ENCODE measurements around the gene ARSB. TPM values are rescaled to one million over a fixed set of nuclear protein-coding genes. Genes with fewer than 3 reads are reported as not detected.

ARSB gene
- total RNA-seq, 1 experiment from 2014 or later: 5.2 TPM

DNA sequence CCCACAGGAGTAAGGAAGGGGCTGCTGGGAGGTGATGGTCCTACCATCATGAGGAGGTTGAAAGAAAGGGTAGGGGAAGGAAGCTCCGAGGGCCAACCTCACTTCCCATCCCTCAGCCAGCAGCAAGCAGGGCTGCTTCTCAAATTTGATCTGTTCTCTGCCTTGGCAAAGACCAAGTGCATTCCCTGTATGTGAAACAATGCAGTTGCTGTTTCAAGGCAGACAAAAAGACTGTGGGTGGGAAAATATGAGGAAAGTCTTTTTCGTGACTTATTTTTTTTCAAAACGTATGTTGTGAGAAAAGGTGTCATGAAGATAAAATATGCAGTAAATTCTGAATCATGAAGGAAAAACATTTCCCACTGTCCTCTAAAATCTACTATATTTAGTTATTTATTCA, 165.9 kb downstream of the ARSB start:
- no peaks in the 10 kb centered on the region for H3K9me3 Mint-ChIP-seq (ENCODE audit: unreplicated experiment)
- no TSS peak for BruUV-seq (replicated peaks)
- no peak overlapping the region for H3K27ac Mint-ChIP-seq (ENCODE audit: low read depth, unreplicated experiment)
- ChIA-PET POLR2A (interaction anchor here (0.7 kb wide), 1 partner anchor 17 kb away, joined by 3 read pairs; no protein-coding TSS in a partner anchor), CTCF (no interaction called here)
- H3K4me3 Mint-ChIP-seq (ENCODE audit: unreplicated experiment): no peak overlapping the region
- H3K4me1 Mint-ChIP-seq (ENCODE audit: insufficient read depth, unreplicated experiment): no peaks in the 10 kb centered on the region
- TF ChIP-seq, protein P1, sequence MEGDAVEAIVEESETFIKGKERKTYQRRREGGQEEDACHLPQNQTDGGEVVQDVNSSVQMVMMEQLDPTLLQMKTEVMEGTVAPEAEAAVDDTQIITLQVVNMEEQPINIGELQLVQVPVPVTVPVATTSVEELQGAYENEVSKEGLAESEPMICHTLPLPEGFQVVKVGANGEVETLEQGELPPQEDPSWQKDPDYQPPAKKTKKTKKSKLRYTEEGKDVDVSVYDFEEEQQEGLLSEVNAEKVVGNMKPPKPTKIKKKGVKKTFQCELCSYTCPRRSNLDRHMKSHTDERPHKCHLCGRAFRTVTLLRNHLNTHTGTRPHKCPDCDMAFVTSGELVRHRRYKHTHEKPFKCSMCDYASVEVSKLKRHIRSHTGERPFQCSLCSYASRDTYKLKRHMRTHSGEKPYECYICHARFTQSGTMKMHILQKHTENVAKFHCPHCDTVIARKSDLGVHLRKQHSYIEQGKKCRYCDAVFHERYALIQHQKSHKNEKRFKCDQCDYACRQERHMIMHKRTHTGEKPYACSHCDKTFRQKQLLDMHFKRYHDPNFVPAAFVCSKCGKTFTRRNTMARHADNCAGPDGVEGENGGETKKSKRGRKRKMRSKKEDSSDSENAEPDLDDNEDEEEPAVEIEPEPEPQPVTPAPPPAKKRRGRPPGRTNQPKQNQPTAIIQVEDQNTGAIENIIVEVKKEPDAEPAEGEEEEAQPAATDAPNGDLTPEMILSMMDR (IDR thresholded peaks at IDR 0.05; ENCODE audit: unreplicated experiment): no peak
- intact Hi-C loops (cut with micrococcal nuclease): no loop called here
- H3K27me3 Mint-ChIP-seq (ENCODE audit: insufficient read depth, unreplicated experiment): no peaks in the 10 kb centered on the region
- no peaks in the 10 kb centered on the region for H3K36me3 Mint-ChIP-seq (ENCODE audit: insufficient read depth, unreplicated experiment)
- no peak for DNase-seq (ENCODE audit: unreplicated experiment)

DNA sequence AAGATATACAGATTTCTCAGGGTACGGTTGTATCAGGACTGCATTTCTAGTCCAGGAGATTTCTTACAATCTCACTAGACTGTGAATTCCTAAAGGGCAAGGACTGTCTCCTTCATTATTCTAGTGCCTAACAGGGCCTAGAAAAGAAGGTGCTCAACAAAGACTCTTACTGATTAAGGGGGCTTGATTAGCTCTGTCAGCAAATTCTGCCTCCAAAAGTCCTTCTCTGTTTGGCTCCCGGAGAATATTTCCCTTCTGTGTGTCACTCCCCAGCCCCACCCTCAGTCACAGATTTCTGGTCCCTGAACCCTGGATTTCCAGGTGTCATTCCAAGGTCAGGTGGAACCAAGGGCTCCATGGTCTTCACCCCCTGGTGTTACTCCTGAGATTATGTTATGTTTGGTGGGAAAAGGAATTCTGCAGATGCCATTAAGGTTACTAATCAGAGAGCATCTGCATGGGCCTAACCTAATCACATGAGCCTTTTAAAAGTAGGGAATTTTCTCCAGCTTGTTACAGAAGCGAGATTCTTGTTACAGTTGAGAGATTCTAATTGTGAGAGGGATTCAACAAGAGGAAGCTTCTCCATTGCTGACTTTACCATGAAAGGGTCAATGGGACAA, 168.9 kb downstream of the ARSB start:
- BruUV-seq (replicated peaks): no TSS peak
- TF ChIP-seq, protein P1 (IDR thresholded peaks at IDR 0.05; ENCODE audit: unreplicated experiment): no peak
- Mint-ChIP-seq H3K36me3 (ENCODE audit: insufficient read depth, unreplicated experiment) (no peaks in the 10 kb centered on the region), H3K27ac (ENCODE audit: low read depth, unreplicated experiment) (no peak overlapping the region), H3K4me1 (ENCODE audit: insufficient read depth, unreplicated experiment) (no peaks in the 10 kb centered on the region), H3K9me3 (ENCODE audit: unreplicated experiment) (no peaks in the 10 kb centered on the region), H3K27me3 (ENCODE audit: insufficient read depth, unreplicated experiment) (no peaks in the 10 kb centered on the region), H3K4me3 (ENCODE audit: unreplicated experiment) (no peak overlapping the region)
- no peak for DNase-seq (ENCODE audit: unreplicated experiment)
- CTCF ChIA-PET: interaction anchor here (0.5 to 0.7 kb wide), 2 partner anchors 64 to 272 kb away, joined by 3 to 8 read pairs; no protein-coding TSS in a partner anchor
- intact Hi-C loops (cut with micrococcal nuclease): no loop called here
- POLR2A ChIA-PET: no interaction called here

DNA sequence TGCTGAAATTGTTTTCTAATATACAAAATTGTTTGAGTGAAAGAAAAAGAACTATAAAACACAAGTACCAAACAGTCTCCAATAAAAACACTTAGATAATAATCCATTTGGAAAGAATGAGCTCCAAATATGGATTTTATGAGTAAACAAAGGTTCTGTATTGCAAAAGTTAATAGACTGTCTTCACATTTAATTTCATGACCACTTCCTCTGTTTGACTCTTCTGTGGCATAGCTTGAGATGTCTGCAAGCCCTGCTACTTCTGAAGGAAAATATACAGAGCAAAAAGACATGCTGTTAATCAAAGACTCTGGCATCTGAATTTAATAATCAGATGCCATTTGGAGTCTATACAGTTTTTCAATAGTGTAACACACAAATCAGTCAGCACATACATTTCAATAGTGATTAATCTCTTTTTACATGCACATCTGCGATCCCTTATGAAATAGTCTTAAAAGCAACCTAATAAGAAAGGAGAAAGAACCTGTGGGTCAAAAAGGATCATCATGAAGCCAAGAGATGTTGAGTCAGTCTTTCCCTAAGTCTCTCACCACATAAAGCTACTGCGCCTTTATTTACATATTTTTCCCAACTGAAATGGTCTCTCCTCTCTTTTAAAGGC, 171.1 kb downstream of the ARSB start:
- no peak overlapping the region for H3K4me3 Mint-ChIP-seq (ENCODE audit: unreplicated experiment)
- intact Hi-C loops (cut with micrococcal nuclease): no loop called here
- TF ChIP-seq, protein P1 (IDR thresholded peaks at IDR 0.05; ENCODE audit: unreplicated experiment): no peak
- H3K36me3 Mint-ChIP-seq (ENCODE audit: insufficient read depth, unreplicated experiment): no peaks in the 10 kb centered on the region
- ChIA-PET CTCF (interaction anchor here (0.6 kb wide), 1 partner anchor 745 kb away, joined by 3 read pairs; no protein-coding TSS in a partner anchor), POLR2A (interaction anchor here (0.8 kb wide), 1 partner anchor 59 kb away, joined by 3 read pairs; no protein-coding TSS in a partner anchor)
- H3K27me3 Mint-ChIP-seq (ENCODE audit: insufficient read depth, unreplicated experiment): no peaks in the 10 kb centered on the region
- H3K4me1 Mint-ChIP-seq (ENCODE audit: insufficient read depth, unreplicated experiment): no peaks in the 10 kb centered on the region
- DNase-seq (ENCODE audit: unreplicated experiment): no peak
- no TSS peak for BruUV-seq (replicated peaks)
- no peak overlapping the region for H3K27ac Mint-ChIP-seq (ENCODE audit: low read depth, unreplicated experiment)
- H3K9me3 Mint-ChIP-seq (ENCODE audit: unreplicated experiment): no peaks in the 10 kb centered on the region

DNA sequence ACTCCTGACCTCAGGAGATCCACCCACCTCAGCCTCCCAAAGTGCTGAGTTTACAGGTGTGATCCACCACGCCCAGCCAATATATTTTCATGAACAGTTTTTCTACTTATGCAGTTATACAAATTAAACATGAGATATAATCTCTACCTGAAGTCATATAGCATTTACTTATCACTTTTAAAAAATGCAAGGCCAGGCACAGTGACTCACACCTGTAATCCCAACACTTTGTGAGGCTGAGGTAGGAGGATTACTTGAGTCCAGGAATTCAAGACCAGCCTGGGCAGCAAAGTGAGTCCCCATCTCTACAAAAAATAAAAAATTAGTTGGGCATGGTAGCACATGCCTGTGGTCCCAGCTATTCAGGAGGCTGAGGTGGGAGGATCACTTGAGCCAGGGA, 171.8 kb downstream of the ARSB start:
- intact Hi-C loops (cut with micrococcal nuclease): no loop called here
- no peak overlapping the region for H3K4me3 Mint-ChIP-seq (ENCODE audit: unreplicated experiment)
- no peak overlapping the region for H3K27ac Mint-ChIP-seq (ENCODE audit: low read depth, unreplicated experiment)
- H3K36me3 Mint-ChIP-seq (ENCODE audit: insufficient read depth, unreplicated experiment): no peaks in the 10 kb centered on the region
- no peak for DNase-seq (ENCODE audit: unreplicated experiment)
- H3K9me3 Mint-ChIP-seq (ENCODE audit: unreplicated experiment): no peaks in the 10 kb centered on the region
- H3K27me3 Mint-ChIP-seq (ENCODE audit: insufficient read depth, unreplicated experiment): no peaks in the 10 kb centered on the region
- CTCF ChIA-PET: no interaction called here
- TF ChIP-seq, protein P1 (IDR thresholded peaks at IDR 0.05; ENCODE audit: unreplicated experiment): no peak
- BruUV-seq (replicated peaks): no TSS peak
- no peaks in the 10 kb centered on the region for H3K4me1 Mint-ChIP-seq (ENCODE audit: insufficient read depth, unreplicated experiment)
- POLR2A ChIA-PET: interaction anchor here (0.6 to 0.7 kb wide), 2 partner anchors 181 to 222 kb away, joined by 3 read pairs; no protein-coding TSS in a partner anchor
